Measurements from ENCODE around the gene IFIT5.

- TF ChIP-seq, protein P1, sequence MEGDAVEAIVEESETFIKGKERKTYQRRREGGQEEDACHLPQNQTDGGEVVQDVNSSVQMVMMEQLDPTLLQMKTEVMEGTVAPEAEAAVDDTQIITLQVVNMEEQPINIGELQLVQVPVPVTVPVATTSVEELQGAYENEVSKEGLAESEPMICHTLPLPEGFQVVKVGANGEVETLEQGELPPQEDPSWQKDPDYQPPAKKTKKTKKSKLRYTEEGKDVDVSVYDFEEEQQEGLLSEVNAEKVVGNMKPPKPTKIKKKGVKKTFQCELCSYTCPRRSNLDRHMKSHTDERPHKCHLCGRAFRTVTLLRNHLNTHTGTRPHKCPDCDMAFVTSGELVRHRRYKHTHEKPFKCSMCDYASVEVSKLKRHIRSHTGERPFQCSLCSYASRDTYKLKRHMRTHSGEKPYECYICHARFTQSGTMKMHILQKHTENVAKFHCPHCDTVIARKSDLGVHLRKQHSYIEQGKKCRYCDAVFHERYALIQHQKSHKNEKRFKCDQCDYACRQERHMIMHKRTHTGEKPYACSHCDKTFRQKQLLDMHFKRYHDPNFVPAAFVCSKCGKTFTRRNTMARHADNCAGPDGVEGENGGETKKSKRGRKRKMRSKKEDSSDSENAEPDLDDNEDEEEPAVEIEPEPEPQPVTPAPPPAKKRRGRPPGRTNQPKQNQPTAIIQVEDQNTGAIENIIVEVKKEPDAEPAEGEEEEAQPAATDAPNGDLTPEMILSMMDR (conservative IDR thresholded peaks at IDR 0.05; ENCODE audit: low read length), result no peak
- no peak for TF ChIP-seq EZH2phosphoT487 (IDR thresholded peaks at IDR 0.05; ENCODE audit: borderline replicate concordance, low read depth, low read length)
Measured at GRCh38 chr10:89395141-89395540, 19.2 kb upstream of the IFIT5 start.
